ENCODE measurements around the gene MLN. TPM values are rescaled to one million over a fixed set of nuclear protein-coding genes. Genes with fewer than 3 reads are reported as not detected.

Gene MLN
- total RNA-seq, 1 experiment from 2014 or later: not detected

DNA sequence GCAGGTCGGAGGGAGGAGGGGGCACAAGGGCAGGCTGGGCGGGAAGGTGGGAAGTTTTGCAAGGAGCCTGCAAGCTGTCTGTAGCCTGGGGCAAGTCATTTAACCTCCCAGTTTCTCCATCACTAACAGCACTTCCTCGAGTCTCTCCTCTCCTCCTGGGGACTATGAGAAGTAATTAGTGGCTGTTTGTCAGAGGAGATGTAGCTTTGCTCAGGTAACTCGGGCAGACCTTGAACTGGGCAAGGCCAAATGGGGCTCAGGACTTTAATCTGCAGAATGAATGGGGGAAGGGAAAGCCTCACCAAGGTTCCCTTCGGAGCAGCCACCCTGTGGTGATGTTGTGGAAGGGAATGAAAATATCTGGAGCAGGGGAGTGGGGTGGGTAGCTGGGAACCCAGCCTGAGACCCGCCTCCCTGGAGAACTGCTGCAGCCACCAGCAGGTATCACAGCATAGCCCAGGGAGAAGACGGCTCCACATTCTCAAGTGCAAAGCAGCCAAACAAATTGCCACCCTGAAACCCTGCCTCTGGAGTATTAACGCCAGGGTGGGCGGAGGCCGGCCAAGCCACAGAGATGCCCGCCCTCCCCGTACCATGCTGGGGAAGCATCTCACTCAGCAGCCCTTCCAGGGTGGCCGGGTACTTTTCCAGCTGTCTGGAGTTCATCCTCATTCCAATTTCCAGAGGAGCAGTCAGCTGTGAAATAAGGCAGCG, 8.7 kb downstream of the MLN start:
- POLR2A ChIA-PET: no interaction called here
- no peaks in the 10 kb centered on the region for H3K9me2 ChIP-seq (ENCODE audit: insufficient read depth)
- H3K4me1 ChIP-seq (ENCODE audit: control insufficient read depth in 1 of 2, insufficient read depth in 2 of 2, low read length in 2 of 2): peaks cover 0 to 3% of the 10 kb centered on the region in 2 experiments; a peak in 2 of 4 replicates
- no TSS peak for BruUV-seq (replicated peaks)
- RAD21 ChIA-PET (ENCODE audit: low non-redundant PET in 1 of 2, low total read pairs in 2 of 2, uncharacterized antibody in 2 of 2, unreplicated experiment in 2 of 2): no interaction called here
- no peak overlapping the region for H3K27ac ChIP-seq (ENCODE audit: low read depth, low read length)
- no peaks in the 10 kb centered on the region for H3K36me3 ChIP-seq (ENCODE audit: control insufficient read depth in 1 of 2, insufficient read depth in 2 of 2, low read length in 2 of 2)
- intact Hi-C loops (cut with micrococcal nuclease): no loop called here
- H3K9ac ChIP-seq (ENCODE audit: low read length): no peak overlapping the region
- TF ChIP-seq YY1 (IDR thresholded peaks at IDR 0.05; ENCODE audit: extremely low read depth, insufficient replicate concordance, low read depth, low read length) (no peak), FOSL1 (IDR thresholded peaks at IDR 0.05; ENCODE audit: low read depth) (no peak), CBX3 (IDR thresholded peaks at IDR 0.05; ENCODE audit: low read depth) (no peak), RAD21 (IDR thresholded peaks at IDR 0.05; ENCODE audit: low read depth) (no peak), CEBPB (IDR thresholded peaks at IDR 0.05; ENCODE audit: low read depth) (no peak), SIN3A (IDR thresholded peaks at IDR 0.05; ENCODE audit: low read depth) (no peak), POLR2A (IDR thresholded peaks at IDR 0.05; ENCODE audit: borderline replicate concordance, extremely low read depth, insufficient read depth, insufficient read length) (no peak), POLR2AphosphoS5 (IDR thresholded peaks at IDR 0.05; ENCODE audit: low read depth, low read length) (no peak), ZFX (IDR thresholded peaks at IDR 0.05) (no peak), JUND (IDR thresholded peaks at IDR 0.05) (no peak), TCF7L2 (IDR thresholded peaks at IDR 0.05; ENCODE audit: borderline replicate concordance, extremely low read depth, insufficient read depth, insufficient read length) (no peak)
- TF ChIP-seq, protein P1, sequence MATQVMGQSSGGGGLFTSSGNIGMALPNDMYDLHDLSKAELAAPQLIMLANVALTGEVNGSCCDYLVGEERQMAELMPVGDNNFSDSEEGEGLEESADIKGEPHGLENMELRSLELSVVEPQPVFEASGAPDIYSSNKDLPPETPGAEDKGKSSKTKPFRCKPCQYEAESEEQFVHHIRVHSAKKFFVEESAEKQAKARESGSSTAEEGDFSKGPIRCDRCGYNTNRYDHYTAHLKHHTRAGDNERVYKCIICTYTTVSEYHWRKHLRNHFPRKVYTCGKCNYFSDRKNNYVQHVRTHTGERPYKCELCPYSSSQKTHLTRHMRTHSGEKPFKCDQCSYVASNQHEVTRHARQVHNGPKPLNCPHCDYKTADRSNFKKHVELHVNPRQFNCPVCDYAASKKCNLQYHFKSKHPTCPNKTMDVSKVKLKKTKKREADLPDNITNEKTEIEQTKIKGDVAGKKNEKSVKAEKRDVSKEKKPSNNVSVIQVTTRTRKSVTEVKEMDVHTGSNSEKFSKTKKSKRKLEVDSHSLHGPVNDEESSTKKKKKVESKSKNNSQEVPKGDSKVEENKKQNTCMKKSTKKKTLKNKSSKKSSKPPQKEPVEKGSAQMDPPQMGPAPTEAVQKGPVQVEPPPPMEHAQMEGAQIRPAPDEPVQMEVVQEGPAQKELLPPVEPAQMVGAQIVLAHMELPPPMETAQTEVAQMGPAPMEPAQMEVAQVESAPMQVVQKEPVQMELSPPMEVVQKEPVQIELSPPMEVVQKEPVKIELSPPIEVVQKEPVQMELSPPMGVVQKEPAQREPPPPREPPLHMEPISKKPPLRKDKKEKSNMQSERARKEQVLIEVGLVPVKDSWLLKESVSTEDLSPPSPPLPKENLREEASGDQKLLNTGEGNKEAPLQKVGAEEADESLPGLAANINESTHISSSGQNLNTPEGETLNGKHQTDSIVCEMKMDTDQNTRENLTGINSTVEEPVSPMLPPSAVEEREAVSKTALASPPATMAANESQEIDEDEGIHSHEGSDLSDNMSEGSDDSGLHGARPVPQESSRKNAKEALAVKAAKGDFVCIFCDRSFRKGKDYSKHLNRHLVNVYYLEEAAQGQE (IDR thresholded peaks at IDR 0.05; ENCODE audit: low read depth): no peak
- TF ChIP-seq, protein P2, sequence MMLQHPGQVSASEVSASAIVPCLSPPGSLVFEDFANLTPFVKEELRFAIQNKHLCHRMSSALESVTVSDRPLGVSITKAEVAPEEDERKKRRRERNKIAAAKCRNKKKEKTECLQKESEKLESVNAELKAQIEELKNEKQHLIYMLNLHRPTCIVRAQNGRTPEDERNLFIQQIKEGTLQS (IDR thresholded peaks at IDR 0.05): no peak
- TF ChIP-seq, protein P3, sequence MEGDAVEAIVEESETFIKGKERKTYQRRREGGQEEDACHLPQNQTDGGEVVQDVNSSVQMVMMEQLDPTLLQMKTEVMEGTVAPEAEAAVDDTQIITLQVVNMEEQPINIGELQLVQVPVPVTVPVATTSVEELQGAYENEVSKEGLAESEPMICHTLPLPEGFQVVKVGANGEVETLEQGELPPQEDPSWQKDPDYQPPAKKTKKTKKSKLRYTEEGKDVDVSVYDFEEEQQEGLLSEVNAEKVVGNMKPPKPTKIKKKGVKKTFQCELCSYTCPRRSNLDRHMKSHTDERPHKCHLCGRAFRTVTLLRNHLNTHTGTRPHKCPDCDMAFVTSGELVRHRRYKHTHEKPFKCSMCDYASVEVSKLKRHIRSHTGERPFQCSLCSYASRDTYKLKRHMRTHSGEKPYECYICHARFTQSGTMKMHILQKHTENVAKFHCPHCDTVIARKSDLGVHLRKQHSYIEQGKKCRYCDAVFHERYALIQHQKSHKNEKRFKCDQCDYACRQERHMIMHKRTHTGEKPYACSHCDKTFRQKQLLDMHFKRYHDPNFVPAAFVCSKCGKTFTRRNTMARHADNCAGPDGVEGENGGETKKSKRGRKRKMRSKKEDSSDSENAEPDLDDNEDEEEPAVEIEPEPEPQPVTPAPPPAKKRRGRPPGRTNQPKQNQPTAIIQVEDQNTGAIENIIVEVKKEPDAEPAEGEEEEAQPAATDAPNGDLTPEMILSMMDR (IDR thresholded peaks at IDR 0.05 in 2 of 3, conservative IDR thresholded peaks at IDR 0.05 in 1 of 3; ENCODE audit: borderline replicate concordance in 1 of 3, insufficient read depth in 1 of 3, low read depth in 2 of 3, low read length in 2 of 3): no peak
- TF ChIP-seq, protein P4, sequence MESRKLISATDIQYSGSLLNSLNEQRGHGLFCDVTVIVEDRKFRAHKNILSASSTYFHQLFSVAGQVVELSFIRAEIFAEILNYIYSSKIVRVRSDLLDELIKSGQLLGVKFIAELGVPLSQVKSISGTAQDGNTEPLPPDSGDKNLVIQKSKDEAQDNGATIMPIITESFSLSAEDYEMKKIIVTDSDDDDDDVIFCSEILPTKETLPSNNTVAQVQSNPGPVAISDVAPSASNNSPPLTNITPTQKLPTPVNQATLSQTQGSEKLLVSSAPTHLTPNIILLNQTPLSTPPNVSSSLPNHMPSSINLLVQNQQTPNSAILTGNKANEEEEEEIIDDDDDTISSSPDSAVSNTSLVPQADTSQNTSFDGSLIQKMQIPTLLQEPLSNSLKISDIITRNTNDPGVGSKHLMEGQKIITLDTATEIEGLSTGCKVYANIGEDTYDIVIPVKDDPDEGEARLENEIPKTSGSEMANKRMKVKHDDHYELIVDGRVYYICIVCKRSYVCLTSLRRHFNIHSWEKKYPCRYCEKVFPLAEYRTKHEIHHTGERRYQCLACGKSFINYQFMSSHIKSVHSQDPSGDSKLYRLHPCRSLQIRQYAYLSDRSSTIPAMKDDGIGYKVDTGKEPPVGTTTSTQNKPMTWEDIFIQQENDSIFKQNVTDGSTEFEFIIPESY (IDR thresholded peaks at IDR 0.05; ENCODE audit: extremely low read depth, insufficient replicate concordance, low read length): no peak
- DNase-seq (ENCODE audit: low read depth, low spot score): no peak
- H3K9me3 ChIP-seq (ENCODE audit: control insufficient read depth in 1 of 2, insufficient read depth in 1 of 2, low read depth in 1 of 2, low read length in 2 of 2): no peaks in the 10 kb centered on the region
- peaks cover 8% of the 10 kb centered on the region; the same call in 1 of the 2 replicates for H3K27me3 ChIP-seq (ENCODE audit: insufficient read depth, low read length)
- CTCF ChIA-PET: no interaction called here
- no peak overlapping the region for H3K4me2 ChIP-seq (ENCODE audit: low read length)
- H2AFZ ChIP-seq (ENCODE audit: low read depth, low read length, poor library complexity, severe bottlenecking): no peak overlapping the region
- no peak overlapping the region for H3K4me3 ChIP-seq (replicated peaks in 1 of 2; ENCODE audit: low read depth in 1 of 2, low read length in 2 of 2)
- no peaks in the 10 kb centered on the region for H3K79me2 ChIP-seq (ENCODE audit: insufficient read depth, low read length)
- no peaks in the 10 kb centered on the region for H4K20me1 ChIP-seq (ENCODE audit: insufficient read depth)
- peak; percentile 77 for ATAC-seq
